Spleen (tissue), 7 donors: ENCODE results near the gene AMIGO1.

Experiments
- CTCF ChIP-seq, 11 experiments: fragments of 200-600 bp in 7 of 11; fragments of 450-650 bp in 4 of 11; sonication (generic) in 4 of 11; IDR thresholded peaks in 8 of 11; conservative IDR thresholded peaks in 3 of 11; 1 replicate in 7 of 11; 2 replicates in 4 of 11; pipeline versions ENCODE4 v1.4.0 to v1.8.0; 2016 to 2021; ENCODE audit warnings: antibody characterized with exemption in 11 of 11, inconsistent platforms in 4 of 11, mild to moderate bottlenecking in 1 of 11
- POLR2A ChIP-seq, 3 donors: fragments of 450-650 bp; IDR thresholded peaks; one replicate each; pipeline ENCODE4 v1.5.1; 2017; ENCODE audit warnings: antibody characterized with exemption in 3 of 3, mild to moderate bottlenecking in 1 of 3
- POLR2AphosphoS5 ChIP-seq, 3 donors: sonication (generic); formaldehyde crosslinking; IDR thresholded peaks; one replicate each; pipeline ENCODE4 v1.5.1; 2017; ENCODE audit warnings: antibody characterized with exemption in 3 of 3
- donor health status: DM: no; HTN: no; CAD: no; lungs with moderate emphysema.
- donor health status: DM: no; HTN: no; CAD: no.
- donor health status: DM: no; HTN: no; CAD: no.

GRCh38 chr1:109547463-109548320 is 38.2 kb upstream of the AMIGO1 start:
- TF ChIP-seq CTCF (IDR thresholded peaks at IDR 0.05 in 8 of 11, conservative IDR thresholded peaks at IDR 0.05 in 3 of 11): no peak
- TF ChIP-seq POLR2AphosphoS5 (IDR thresholded peaks at IDR 0.05): no peak
- no peak for TF ChIP-seq POLR2A (IDR thresholded peaks at IDR 0.05)
